Measurements from ENCODE around the gene DAB2. TPM values are rescaled to one million over a fixed set of nuclear protein-coding genes. Genes with fewer than 3 reads are reported as not detected.

The DAB2 gene
- total RNA-seq, 2 donors from 2014 or later, result 4.0 to 8.5 TPM

- no peaks in the 10 kb centered on the region for H3K9me3 Mint-ChIP-seq
- ATAC-seq (no peak), DNase-seq (ENCODE audit: low spot score) (no peak)
- H3K4me1 Mint-ChIP-seq (ENCODE audit: low read depth in 2 of 2), result peaks cover 5 to 11% of the 10 kb centered on the region in 2 donors
- H3K36me3 Mint-ChIP-seq, result no peaks in the 10 kb centered on the region
- H3K27ac Mint-ChIP-seq, result no peak overlapping the region
- H3K4me3 Mint-ChIP-seq, result no peak overlapping the region
- no peaks in the 10 kb centered on the region for H3K27me3 Mint-ChIP-seq
Observed at GRCh38 chr5:39373791-39374190, 51.0 kb downstream of the DAB2 start.

GRCh38 chr5:39371367-39371635, 53.5 kb downstream of the DAB2 start:
- H3K27me3 Mint-ChIP-seq, result no peaks in the 10 kb centered on the region
- ATAC-seq (peak in 1 of 2 donors; percentile 56), DNase-seq (ENCODE audit: low spot score) (no peak)
- H3K9me3 Mint-ChIP-seq, result no peaks in the 10 kb centered on the region
- no peak overlapping the region for H3K4me3 Mint-ChIP-seq
- H3K36me3 Mint-ChIP-seq, result no peaks in the 10 kb centered on the region
- peaks cover 8 to 11% of the 10 kb centered on the region in 2 donors for H3K4me1 Mint-ChIP-seq (ENCODE audit: low read depth in 2 of 2)
- no peak overlapping the region for H3K27ac Mint-ChIP-seq

- H3K27ac Mint-ChIP-seq, result no peak overlapping the region
- no peaks in the 10 kb centered on the region for H3K9me3 Mint-ChIP-seq
- no peak overlapping the region for H3K4me3 Mint-ChIP-seq
- DNase-seq (ENCODE audit: low spot score) (no peak), ATAC-seq (peak in 1 of 2 donors; percentile 45)
- no peaks in the 10 kb centered on the region for H3K36me3 Mint-ChIP-seq
- H3K27me3 Mint-ChIP-seq, result no peaks in the 10 kb centered on the region
- H3K4me1 Mint-ChIP-seq (ENCODE audit: low read depth in 2 of 2), result peaks cover 8 to 11% of the 10 kb centered on the region in 2 donors
Observed at GRCh38 chr5:39370555-39371366, 54.0 kb downstream of the DAB2 start.

- Mint-ChIP-seq H3K4me3 (no peak overlapping the region), H3K27ac (no peak overlapping the region), H3K27me3 (no peaks in the 10 kb centered on the region), H3K4me1 (ENCODE audit: low read depth in 2 of 2) (peaks cover 8 to 11% of the 10 kb centered on the region in 2 donors), H3K9me3 (no peaks in the 10 kb centered on the region), H3K36me3 (no peaks in the 10 kb centered on the region)
- DNase-seq (ENCODE audit: low spot score), result no peak
- ATAC-seq, result no peak
Observed at GRCh38 chr5:39369123-39369815, 55.5 kb downstream of the DAB2 start.

GRCh38 chr5:39368116-39368515, 56.7 kb downstream of the DAB2 start:
- H3K4me1 Mint-ChIP-seq (ENCODE audit: low read depth in 2 of 2), result peaks cover 8 to 11% of the 10 kb centered on the region in 2 donors
- H3K9me3 Mint-ChIP-seq, result no peaks in the 10 kb centered on the region
- H3K36me3 Mint-ChIP-seq, result no peaks in the 10 kb centered on the region
- H3K4me3 Mint-ChIP-seq, result no peak overlapping the region
- H3K27me3 Mint-ChIP-seq, result no peaks in the 10 kb centered on the region
- no peak overlapping the region for H3K27ac Mint-ChIP-seq
- ATAC-seq, result no peak
- no peak for DNase-seq (ENCODE audit: low spot score)

- H3K4me3 Mint-ChIP-seq, result no peak overlapping the region
- no peak overlapping the region for H3K27ac Mint-ChIP-seq
- no peaks in the 10 kb centered on the region for H3K36me3 Mint-ChIP-seq
- H3K27me3 Mint-ChIP-seq, result no peaks in the 10 kb centered on the region
- no peaks in the 10 kb centered on the region for H3K9me3 Mint-ChIP-seq
- DNase-seq (ENCODE audit: low spot score), result no peak
- ATAC-seq, result no peak
- peaks cover 8 to 11% of the 10 kb centered on the region in 2 donors for H3K4me1 Mint-ChIP-seq (ENCODE audit: low read depth in 2 of 2)
Observed at GRCh38 chr5:39367711-39368110, 57.1 kb downstream of the DAB2 start.

- Mint-ChIP-seq H3K4me1 (ENCODE audit: low read depth in 2 of 2) (peaks cover 2 to 3% of the 10 kb centered on the region in 2 donors), H3K27me3 (no peaks in the 10 kb centered on the region), H3K9me3 (no peaks in the 10 kb centered on the region), H3K27ac (no peak within 1 kb of the TSS), H3K4me3 (no peak within 1 kb of the TSS), H3K36me3 (no peaks in the 10 kb centered on the region)
- no peak for ATAC-seq
- no peak for DNase-seq (ENCODE audit: low spot score)
Observed at GRCh38 chr5:39364367-39364766, 60.4 kb downstream of the DAB2 start, which contains the start of gene C9. Gene C9, minus strand, starts transcription at chr5:39364495. Its CDS starts 31 bp downstream, at chr5:39364464.

- no peak overlapping the region for H3K4me3 Mint-ChIP-seq
- H3K36me3 Mint-ChIP-seq, result no peaks in the 10 kb centered on the region
- H3K9me3 Mint-ChIP-seq, result no peaks in the 10 kb centered on the region
- DNase-seq (ENCODE audit: low spot score) (no peak), ATAC-seq (no peak)
- peaks cover 2 to 3% of the 10 kb centered on the region in 2 donors for H3K4me1 Mint-ChIP-seq (ENCODE audit: low read depth in 2 of 2)
- no peak overlapping the region for H3K27ac Mint-ChIP-seq
- no peaks in the 10 kb centered on the region for H3K27me3 Mint-ChIP-seq
Observed at GRCh38 chr5:39363217-39363616, 61.6 kb downstream of the DAB2 start.

GRCh38 chr5:39362646-39363045, 62.1 kb downstream of the DAB2 start:
- peaks cover 2 to 3% of the 10 kb centered on the region in 2 donors for H3K4me1 Mint-ChIP-seq (ENCODE audit: low read depth in 2 of 2)
- H3K36me3 Mint-ChIP-seq, result no peaks in the 10 kb centered on the region
- ATAC-seq (no peak), DNase-seq (ENCODE audit: low spot score) (no peak)
- no peaks in the 10 kb centered on the region for H3K9me3 Mint-ChIP-seq
- H3K4me3 Mint-ChIP-seq, result no peak overlapping the region
- no peaks in the 10 kb centered on the region for H3K27me3 Mint-ChIP-seq
- no peak overlapping the region for H3K27ac Mint-ChIP-seq

- Mint-ChIP-seq H3K27ac (no peak overlapping the region), H3K36me3 (no peaks in the 10 kb centered on the region), H3K4me1 (ENCODE audit: low read depth in 2 of 2) (peaks cover 0 to 3% of the 10 kb centered on the region in 2 donors), H3K27me3 (no peaks in the 10 kb centered on the region), H3K9me3 (no peaks in the 10 kb centered on the region), H3K4me3 (no peak overlapping the region)
- DNase-seq (ENCODE audit: low spot score) (no peak), ATAC-seq (no peak)
Observed at GRCh38 chr5:39361306-39361705, 63.5 kb downstream of the DAB2 start.

- ATAC-seq (peak in 1 of 2 donors; percentile 58), DNase-seq (ENCODE audit: low spot score) (no peak)
- no peak overlapping the region for H3K4me3 Mint-ChIP-seq
- H3K4me1 Mint-ChIP-seq (ENCODE audit: low read depth in 2 of 2), result peaks cover 0 to 3% of the 10 kb centered on the region in 2 donors
- no peaks in the 10 kb centered on the region for H3K36me3 Mint-ChIP-seq
- H3K27ac Mint-ChIP-seq, result no peak overlapping the region
- no peaks in the 10 kb centered on the region for H3K9me3 Mint-ChIP-seq
- no peaks in the 10 kb centered on the region for H3K27me3 Mint-ChIP-seq
Observed at GRCh38 chr5:39360471-39361111, 64.2 kb downstream of the DAB2 start.

GRCh38 chr5:39356263-39356662, 68.5 kb downstream of the DAB2 start:
- Mint-ChIP-seq H3K4me3 (no peak overlapping the region), H3K27me3 (no peaks in the 10 kb centered on the region), H3K4me1 (ENCODE audit: low read depth in 2 of 2) (peaks cover 0 to 3% of the 10 kb centered on the region in 2 donors), H3K36me3 (peaks cover 6% of the 10 kb centered on the region), H3K9me3 (peaks cover 12% of the 10 kb centered on the region), H3K27ac (no peak overlapping the region)
- DNase-seq (ENCODE audit: low spot score), result no peak
- ATAC-seq, result no peak

- no peaks in the 10 kb centered on the region for H3K4me1 Mint-ChIP-seq (ENCODE audit: low read depth in 2 of 2)
- H3K27me3 Mint-ChIP-seq, result no peaks in the 10 kb centered on the region
- DNase-seq (ENCODE audit: low spot score) (no peak), ATAC-seq (no peak)
- no peak overlapping the region for H3K4me3 Mint-ChIP-seq
- peaks cover 12% of the 10 kb centered on the region for H3K9me3 Mint-ChIP-seq
- peaks cover 7% of the 10 kb centered on the region for H3K36me3 Mint-ChIP-seq
- H3K27ac Mint-ChIP-seq, result no peak overlapping the region
Observed at GRCh38 chr5:39355324-39355723, 69.5 kb downstream of the DAB2 start.
